Activated CD8-positive, alpha-beta memory T cell treated with anti-CD3 and anti-CD28 coated beads, Interleukin-2, amount 50 U/mL, for 24 hours (primary cell): ENCODE results near the gene SMAD7.
"Not testable (repeated sequence)": the region's sequence is repeated elsewhere in the genome, so short reads cannot be mapped to it uniquely, and the experiment has no call there.

Source experiments
- DNase-seq: peaks from one replicate; pipeline ENCODE4 v3.0.0-alpha.2; 2020; ENCODE audit errors: extremely low read depth

SMAD7 gene

GRCh38 chr18:48877941-48878340 is 72.8 kb downstream of the SMAD7 start:
- DNase-seq, result no peak

DNA sequence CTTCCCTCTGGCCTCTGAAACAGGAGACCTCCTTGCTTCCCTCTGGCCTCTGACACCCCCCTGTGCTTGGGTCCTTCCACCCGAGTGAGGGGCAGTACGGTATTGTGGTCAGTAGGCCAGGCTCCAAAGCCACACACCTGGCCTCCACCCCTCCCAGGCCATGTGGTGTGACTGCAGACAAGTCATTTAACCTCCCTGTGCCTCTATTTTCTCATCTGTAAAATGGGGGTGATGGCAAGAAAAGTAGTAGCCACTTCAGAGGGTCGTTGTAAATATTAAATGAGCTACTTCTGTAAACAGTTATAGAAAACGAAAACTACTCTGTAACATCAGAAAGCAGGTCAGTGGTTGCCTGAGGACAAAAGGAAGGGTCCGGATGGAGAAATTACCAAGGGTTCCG is 74.2 kb downstream of the SMAD7 start:
- DNase-seq, result no peak

DNA sequence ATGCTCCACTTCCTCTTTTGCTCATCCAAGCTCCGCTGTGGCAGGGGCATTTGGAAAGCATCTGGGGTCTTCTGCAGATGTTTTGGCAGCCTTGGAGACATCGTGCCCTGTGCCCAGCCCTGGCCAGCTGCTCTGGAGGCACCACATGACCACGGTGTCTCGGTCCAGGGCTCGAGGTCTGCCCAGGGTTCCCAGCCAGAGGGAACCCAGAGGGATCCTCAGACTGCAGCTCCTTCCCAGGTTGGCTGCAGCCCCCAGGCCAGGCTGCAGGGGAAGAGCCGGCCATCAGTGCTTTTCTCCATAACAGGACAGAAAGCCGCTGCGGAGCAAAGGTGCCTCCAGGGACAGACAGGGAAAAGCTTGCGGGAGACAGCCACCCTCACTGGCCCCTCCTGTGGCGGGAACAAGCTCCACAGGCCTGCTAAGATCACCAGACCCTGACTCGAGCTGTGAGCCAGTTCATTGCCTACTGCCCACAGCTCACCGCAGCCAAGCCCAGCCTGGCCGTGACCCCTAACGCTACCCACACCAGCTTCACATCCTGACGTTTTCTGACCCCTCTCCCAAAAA is 74.7 kb downstream of the SMAD7 start:
- no peak for DNase-seq

- DNase-seq, result no peak
Observed at GRCh38 chr18:48875314-48875941, 75.3 kb downstream of the SMAD7 start.

DNA sequence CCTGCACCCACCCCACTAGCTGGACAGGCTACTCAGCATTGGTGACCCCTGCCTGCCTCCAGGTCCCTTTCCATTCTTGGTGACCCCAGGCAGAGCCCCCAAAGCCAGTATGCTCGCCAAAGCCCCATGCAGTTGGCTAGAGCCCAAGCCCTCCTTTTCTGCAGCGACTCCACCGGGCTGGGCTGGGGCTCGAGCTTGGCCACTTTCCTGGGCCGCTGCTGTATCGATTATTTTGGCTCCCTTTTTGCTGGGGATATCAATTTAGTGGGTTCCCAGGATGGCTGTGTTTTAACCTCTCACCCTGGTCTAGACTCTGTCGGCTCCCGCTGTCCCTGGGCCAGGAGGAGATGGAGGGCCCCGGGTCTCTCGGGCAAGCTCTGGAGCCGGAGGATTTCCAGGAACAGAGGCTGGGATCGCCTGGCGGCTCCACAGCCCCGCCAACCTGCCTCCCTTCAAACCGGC is 76.0 kb downstream of the SMAD7 start:
- no peak for DNase-seq

- no peak for DNase-seq
Observed at GRCh38 chr18:48874233-48874632, 76.5 kb downstream of the SMAD7 start.

DNA sequence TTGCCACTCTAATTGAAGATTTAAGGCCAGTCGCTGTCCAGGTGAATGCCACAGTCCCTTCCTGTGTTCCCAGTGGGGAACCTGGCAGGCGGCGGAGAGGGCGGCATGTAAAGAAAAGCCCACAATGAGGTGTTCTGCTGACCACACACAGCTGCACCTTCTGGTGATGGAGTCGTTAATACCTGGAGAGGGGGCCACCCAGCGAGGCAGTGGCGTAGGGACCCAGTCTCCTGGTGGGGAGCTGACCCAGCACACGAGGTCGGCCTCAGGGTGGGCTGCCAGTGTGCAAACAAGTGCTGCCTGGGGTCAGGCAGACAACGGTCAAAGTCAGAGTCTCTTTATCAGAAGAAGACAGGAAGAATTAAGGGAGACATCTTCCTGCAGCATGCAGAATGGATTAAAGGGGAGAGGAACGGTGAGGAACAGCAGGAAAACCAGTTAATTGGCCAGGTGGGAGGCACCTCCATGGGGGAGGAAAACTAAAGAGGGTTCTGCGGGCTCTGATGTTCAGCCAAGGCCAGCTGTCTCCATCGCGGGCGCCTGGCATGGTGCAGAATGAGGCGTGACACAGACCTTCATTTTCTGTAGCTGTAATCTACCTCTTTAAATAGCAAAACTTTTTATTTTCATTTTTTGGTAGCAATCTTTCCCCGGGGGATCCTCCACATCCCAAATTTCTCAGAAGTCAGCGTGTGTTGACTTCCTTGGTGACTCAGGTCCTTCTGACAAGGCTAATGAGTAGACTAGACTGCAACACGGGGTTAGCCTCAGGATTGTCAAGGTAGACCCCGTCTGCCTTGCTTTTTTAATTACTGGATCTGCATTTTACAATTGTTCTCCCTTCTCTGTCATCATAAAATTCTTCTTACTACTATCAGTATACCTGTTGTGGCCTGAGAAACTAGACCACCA is 78.3 kb downstream of the SMAD7 start:
- no peak for DNase-seq

DNA sequence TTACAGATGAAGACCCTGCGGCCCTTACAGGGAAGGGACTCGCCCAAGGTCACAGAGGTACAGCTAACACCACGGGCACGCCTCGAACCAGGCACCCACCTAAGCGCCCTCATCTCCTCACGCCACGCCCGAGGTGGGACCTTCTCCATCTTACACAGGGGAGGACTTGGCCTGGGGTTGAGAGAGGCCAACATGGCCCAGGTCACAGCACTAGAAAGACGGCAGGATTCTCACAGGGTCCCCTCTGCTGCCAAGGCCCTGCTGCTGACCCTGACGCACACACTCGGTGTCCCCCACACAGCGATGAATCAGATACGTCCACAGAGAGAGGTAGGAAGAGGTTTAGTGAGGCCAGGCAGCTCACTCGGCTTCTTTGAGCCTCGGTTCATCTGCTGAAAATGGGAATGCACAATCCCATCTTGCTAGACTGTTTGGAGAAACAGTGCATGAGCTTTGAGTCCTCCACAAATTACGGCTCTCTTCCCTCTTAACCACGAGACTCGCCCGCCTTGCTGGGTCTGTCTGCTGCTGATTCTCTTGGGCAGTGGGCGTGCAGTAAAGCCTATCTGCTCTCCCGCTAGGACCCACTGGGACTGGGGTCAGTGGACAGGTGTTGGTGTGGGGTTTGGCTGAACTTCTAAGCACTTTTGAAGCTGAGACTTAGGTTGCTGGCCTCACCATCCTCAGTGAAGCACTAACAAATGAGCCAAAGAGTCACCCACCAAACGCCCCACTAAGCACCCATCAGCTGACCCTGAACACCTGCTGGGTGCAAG is 79.2 kb downstream of the SMAD7 start:
- no peak for DNase-seq

- DNase-seq, result not testable (repeated sequence)
Observed at GRCh38 chr18:48870926-48871325, 79.8 kb downstream of the SMAD7 start.
